Activated T-helper 1 cell treated with anti-CD3 and anti-CD28 coated beads, Interleukin-12 subunit alpha, Interleukin-12 subunit beta, Interleukin-2, Interleukin-4 antibody, amounts not matched to agents 30 ng/mL and 10 ng/mL and 1 ng/mL, durations not matched to agents 14 hours and 24 hours and 36 hours (primary cell): ENCODE measurements around the gene SCUBE3. TPM values are rescaled to one million over a fixed set of nuclear protein-coding genes. Genes with fewer than 3 reads are reported as not detected.
A peak's percentile ranks its signal among the peaks of the same experiment; 100 is the strongest.

Experiments used
- DNase-seq: peaks from one replicate; pipeline ENCODE4 v3.0.0; 2021; ENCODE audit warnings: low spot score
- H3K27ac Mint-ChIP-seq: one replicate; pipeline ENCODE4 v1.8.0; 2021; ENCODE audit warnings: mild to moderate bottlenecking, mixed read lengths
- H3K27me3 Mint-ChIP-seq: one replicate; pipeline ENCODE4 v1.8.0; 2022; ENCODE audit warnings: mild to moderate bottlenecking, moderate library complexity, mixed read lengths; ENCODE audit not compliant: insufficient read depth
- H3K36me3 Mint-ChIP-seq: one replicate; pipeline ENCODE4 v1.8.0; 2021; ENCODE audit warnings: low read depth, mixed read lengths
- H3K4me1 Mint-ChIP-seq: one replicate; pipeline ENCODE4 v1.8.0; 2021; ENCODE audit warnings: low read depth, mixed read lengths
- H3K4me3 Mint-ChIP-seq: one replicate; pipeline ENCODE4 v1.8.0; 2021; ENCODE audit warnings: mild to moderate bottlenecking, moderate library complexity, mixed read lengths
- H3K9me3 Mint-ChIP-seq: one replicate; pipeline ENCODE4 v1.8.0; 2021; ENCODE audit warnings: mixed read lengths
- intact Hi-C: fragments of 100-400 bp; cut with micrococcal nuclease; formaldehyde crosslinking; loops from one replicate; pipeline ENCODE4 v1.15.1; 2024
- total RNA-seq: library from RNA; stranded (reverse); gene quantifications from 2 replicates; pipeline ENCODE4 v1.2.3, GENCODE V29; 2022

The SCUBE3 gene
- total RNA-seq, 1 donor from 2014 or later, result not detected

DNA sequence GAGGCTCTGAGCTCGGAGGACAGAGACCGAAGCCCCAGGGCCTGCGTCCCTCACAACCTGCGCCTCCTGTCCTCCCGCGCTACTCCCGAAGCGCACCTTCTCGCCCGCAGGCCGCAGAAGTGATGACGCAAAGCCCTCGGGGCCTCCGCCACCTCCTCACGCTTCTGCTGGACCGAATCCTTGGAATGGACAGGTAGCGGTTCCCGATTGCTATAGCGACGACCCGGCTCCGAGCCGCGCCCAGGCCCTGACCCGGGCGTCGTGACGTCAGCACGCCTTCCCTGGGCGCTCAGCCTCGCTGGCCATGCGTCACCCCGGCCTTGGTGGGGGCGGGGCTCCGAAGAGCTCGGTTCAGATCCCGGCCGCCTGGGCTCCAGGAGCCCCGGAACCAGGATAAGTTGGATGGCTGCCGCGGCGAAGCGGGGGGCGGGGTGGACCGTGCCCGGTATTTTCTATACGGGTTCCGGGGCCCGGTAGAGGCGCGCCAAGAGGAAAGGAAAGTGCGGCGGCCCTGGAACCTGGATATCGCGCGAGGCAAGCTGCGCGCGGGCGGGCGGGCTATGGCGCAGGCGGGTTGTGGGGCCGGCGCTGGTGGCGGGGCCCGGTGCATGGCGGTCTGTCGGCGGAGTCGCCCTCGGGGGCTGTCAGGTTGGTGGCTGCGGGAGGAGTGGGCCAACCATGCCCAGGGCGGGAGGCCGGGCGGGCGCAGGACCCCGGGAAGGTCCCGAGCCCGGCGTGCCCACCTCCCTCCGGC lies 45.6 kb downstream of the SCUBE3 start, which contains the start of gene ZNF76:
Gene ZNF76, plus strand, starts transcription at position 542 of the 754 bp plus-strand sequence. CDS start 21,417 bp downstream, outside the sequence.
- intact Hi-C loops, result loop anchor here (1.0 to 2.0 kb wide), 6 partner anchors 43 to 502 kb away; partner anchors contain the start of genes ANKS1A, FANCE, PPARD and RPL10A
- peak; percentile 87 for DNase-seq
- no peaks in the 10 kb centered on the region for H3K9me3 Mint-ChIP-seq
- H3K27me3 Mint-ChIP-seq, result no peaks in the 10 kb centered on the region
- peak within 1 kb of the TSS; percentile 88 for H3K27ac Mint-ChIP-seq
- peaks cover 4% of the 10 kb centered on the region for H3K36me3 Mint-ChIP-seq
- H3K4me3 Mint-ChIP-seq, result peak within 1 kb of the TSS; percentile 96
- peaks cover 40% of the 10 kb centered on the region for H3K4me1 Mint-ChIP-seq

- Mint-ChIP-seq H3K27me3 (no peaks in the 10 kb centered on the region), H3K27ac (peak overlapping the region; percentile 84), H3K4me1 (peaks cover 41% of the 10 kb centered on the region), H3K36me3 (peaks cover 4% of the 10 kb centered on the region), H3K9me3 (no peaks in the 10 kb centered on the region), H3K4me3 (peak overlapping the region; percentile 86)
- peak; percentile 63 for DNase-seq
- intact Hi-C loops, result loop anchor here (1.0 to 2.0 kb wide), 6 partner anchors 43 to 503 kb away; partner anchors contain the start of genes ANKS1A, FANCE, PPARD and RPL10A
Measured at GRCh38 chr6:35259948-35260590, 46.3 kb downstream of the SCUBE3 start.

GRCh38 chr6:35260591-35261570 lies 47.1 kb downstream of the SCUBE3 start:
- Mint-ChIP-seq H3K9me3 (no peaks in the 10 kb centered on the region), H3K27ac (peak overlapping the region; percentile 84), H3K4me3 (peak overlapping the region; percentile 86), H3K36me3 (peaks cover 4% of the 10 kb centered on the region), H3K27me3 (no peaks in the 10 kb centered on the region), H3K4me1 (peaks cover 41% of the 10 kb centered on the region)
- no peak for DNase-seq
- intact Hi-C loops, result no loop called here

- Mint-ChIP-seq H3K27ac (no peak overlapping the region), H3K36me3 (peaks cover 6% of the 10 kb centered on the region), H3K4me1 (peaks cover 44% of the 10 kb centered on the region), H3K27me3 (no peaks in the 10 kb centered on the region), H3K9me3 (no peaks in the 10 kb centered on the region), H3K4me3 (no peak overlapping the region)
- intact Hi-C loops, result no loop called here
- no peak for DNase-seq
Measured at GRCh38 chr6:35262596-35262995, 48.8 kb downstream of the SCUBE3 start.

DNA sequence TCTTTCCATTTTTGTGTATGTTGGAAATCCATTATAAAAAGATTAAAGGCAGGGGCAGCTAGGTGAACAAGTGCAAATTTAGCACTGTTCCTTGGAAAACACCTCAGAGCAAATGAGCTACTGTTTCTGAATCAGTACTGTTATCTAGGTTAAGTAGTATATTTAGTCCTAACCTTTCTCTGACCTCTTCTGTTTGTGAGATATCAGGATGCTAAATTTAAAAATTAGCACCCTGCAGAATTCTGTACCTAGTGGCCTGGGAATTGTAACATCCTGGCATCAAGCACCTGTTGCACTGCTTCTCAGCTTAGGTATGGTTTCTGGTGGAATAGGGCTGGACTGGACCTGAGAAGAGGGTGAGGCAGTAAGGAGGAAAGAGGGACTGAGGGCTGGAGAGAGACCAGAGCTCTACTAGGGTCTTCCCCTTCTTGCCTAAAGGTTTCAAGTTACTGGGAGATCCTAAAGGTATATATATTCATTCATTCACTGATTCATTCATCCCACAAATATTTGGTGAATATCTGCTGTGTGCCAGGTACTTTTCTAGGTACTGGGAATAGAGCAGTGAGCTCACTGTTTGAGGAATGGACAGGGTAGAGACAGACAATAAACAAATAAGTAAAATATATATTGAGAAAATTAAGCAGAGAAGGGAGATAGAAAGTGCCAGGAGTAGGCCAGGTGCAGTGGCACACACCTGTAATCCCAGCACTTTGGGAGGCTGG lies 51.0 kb downstream of the SCUBE3 start:
- DNase-seq, result no peak
- H3K4me1 Mint-ChIP-seq, result peaks cover 51% of the 10 kb centered on the region
- no peaks in the 10 kb centered on the region for H3K9me3 Mint-ChIP-seq
- no peak overlapping the region for H3K27ac Mint-ChIP-seq
- H3K4me3 Mint-ChIP-seq, result no peak overlapping the region
- intact Hi-C loops, result no loop called here
- H3K27me3 Mint-ChIP-seq, result no peaks in the 10 kb centered on the region
- H3K36me3 Mint-ChIP-seq, result peaks cover 10% of the 10 kb centered on the region

GRCh38 chr6:35265523-35265922 lies 51.8 kb downstream of the SCUBE3 start:
- DNase-seq, result no peak
- Mint-ChIP-seq H3K4me1 (peaks cover 45% of the 10 kb centered on the region), H3K27me3 (no peaks in the 10 kb centered on the region), H3K4me3 (no peak overlapping the region), H3K27ac (no peak overlapping the region), H3K36me3 (peaks cover 10% of the 10 kb centered on the region), H3K9me3 (no peaks in the 10 kb centered on the region)
- intact Hi-C loops, result no loop called here

DNA sequence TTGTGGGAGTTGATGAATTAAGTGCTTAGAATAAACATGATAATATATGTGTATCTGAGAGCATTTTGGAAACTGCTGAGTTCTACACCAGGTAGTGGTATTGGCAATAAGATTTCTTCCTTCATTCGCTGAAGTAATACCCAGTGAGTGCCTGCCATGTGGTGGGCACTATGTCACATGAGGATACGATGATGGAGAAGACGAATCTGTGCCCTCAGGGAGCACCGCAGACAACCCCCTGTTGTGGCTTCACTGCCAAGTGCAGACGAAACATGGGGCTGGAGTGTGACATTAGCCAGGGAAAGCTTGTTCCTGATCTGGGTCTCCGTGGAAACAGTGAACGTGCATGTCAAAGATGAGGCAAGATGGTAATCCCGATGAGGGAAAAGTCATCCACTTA lies 53.7 kb downstream of the SCUBE3 start:
- H3K27me3 Mint-ChIP-seq, result no peaks in the 10 kb centered on the region
- intact Hi-C loops, result no loop called here
- H3K36me3 Mint-ChIP-seq, result peaks cover 12% of the 10 kb centered on the region
- DNase-seq, result no peak
- H3K4me1 Mint-ChIP-seq, result peaks cover 29% of the 10 kb centered on the region
- no peak overlapping the region for H3K27ac Mint-ChIP-seq
- H3K4me3 Mint-ChIP-seq, result no peak overlapping the region
- no peaks in the 10 kb centered on the region for H3K9me3 Mint-ChIP-seq

DNA sequence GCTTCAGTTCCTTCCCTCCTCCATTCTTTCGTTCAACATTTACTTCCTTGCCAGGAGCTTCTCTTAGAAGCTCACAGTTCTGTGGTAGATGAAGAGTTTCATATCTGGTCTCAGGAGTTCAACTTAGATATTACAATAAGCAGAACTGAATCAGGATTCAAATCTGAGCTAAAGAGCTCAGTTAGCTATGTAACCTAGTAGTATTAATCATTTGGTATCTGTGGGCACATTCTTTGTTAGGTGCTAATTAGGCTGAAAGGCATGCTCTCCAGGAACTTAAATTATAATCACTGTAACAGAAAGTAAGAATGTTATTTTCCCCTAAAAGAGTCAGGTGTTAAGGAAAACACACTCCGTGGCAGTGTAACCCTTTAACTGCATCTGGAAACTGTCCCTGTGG lies 54.1 kb downstream of the SCUBE3 start:
- Mint-ChIP-seq H3K9me3 (no peaks in the 10 kb centered on the region), H3K27ac (no peak overlapping the region), H3K36me3 (peaks cover 11% of the 10 kb centered on the region), H3K27me3 (no peaks in the 10 kb centered on the region), H3K4me3 (no peak overlapping the region), H3K4me1 (peaks cover 25% of the 10 kb centered on the region)
- intact Hi-C loops, result no loop called here
- no peak for DNase-seq

DNA sequence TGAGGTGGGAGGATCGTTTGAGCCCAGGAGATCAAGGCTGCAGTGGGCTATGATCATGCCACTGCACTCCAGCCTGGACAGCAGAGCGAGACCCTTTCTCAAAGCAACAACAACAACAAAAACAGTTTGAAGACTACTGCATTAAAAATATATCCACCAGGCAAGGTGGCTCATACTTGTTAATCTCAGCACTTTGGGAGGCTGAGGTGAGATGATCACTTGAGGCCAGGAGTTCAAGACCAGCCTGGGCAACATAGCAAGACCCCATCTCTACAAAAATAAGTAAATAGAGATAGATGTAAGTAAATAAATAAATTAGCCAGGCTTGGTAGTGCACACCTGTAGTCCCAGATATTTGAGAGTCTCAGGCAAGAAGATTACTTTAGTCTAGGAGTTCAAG lies 58.2 kb downstream of the SCUBE3 start:
- no peak for DNase-seq
- Mint-ChIP-seq H3K9me3 (no peaks in the 10 kb centered on the region), H3K36me3 (peaks cover 8% of the 10 kb centered on the region), H3K27ac (no peak overlapping the region), H3K4me1 (peaks cover 10% of the 10 kb centered on the region), H3K27me3 (no peaks in the 10 kb centered on the region), H3K4me3 (no peak overlapping the region)
- intact Hi-C loops, result no loop called here

GRCh38 chr6:35273822-35274559 lies 60.2 kb downstream of the SCUBE3 start:
- no peaks in the 10 kb centered on the region for H3K4me1 Mint-ChIP-seq
- intact Hi-C loops, result no loop called here
- H3K27me3 Mint-ChIP-seq, result no peaks in the 10 kb centered on the region

DNA sequence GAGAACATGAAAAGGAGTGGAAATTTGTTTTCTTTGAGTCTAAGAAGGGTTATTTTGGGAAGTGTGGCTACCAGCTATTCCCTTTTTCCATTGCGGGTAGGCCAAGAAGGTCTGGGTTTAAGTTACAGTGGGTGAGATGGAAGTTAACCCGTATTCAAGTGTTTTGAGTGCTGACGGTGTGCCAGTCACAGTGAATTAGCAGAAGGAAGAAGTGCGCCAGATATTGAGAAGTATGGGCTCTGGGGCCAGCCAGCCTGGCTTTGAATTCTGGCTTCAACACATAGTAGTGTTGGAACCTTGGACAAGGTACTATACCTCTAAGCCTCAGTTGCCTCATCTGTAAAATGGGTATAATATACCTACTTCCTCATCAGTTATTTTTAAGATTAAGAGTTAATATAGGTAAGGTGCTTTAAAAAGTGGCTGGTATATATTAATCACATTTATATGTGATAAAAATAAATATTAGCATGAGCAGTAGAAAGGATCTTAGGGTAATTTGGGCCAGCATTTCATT lies 62.0 kb downstream of the SCUBE3 start:
- intact Hi-C loops, result no loop called here
- no peaks in the 10 kb centered on the region for H3K4me1 Mint-ChIP-seq

More at GRCh38 chr6:35273822-35274559, 60.2 kb downstream of the SCUBE3 start:
- peaks cover 3% of the 10 kb centered on the region for H3K36me3 Mint-ChIP-seq
- H3K27ac Mint-ChIP-seq, result no peak overlapping the region
- H3K4me3 Mint-ChIP-seq, result no peak overlapping the region
- H3K9me3 Mint-ChIP-seq, result no peaks in the 10 kb centered on the region
- no peak for DNase-seq

More for the DNA sequence above, 62.0 kb downstream of the SCUBE3 start:
- H3K27me3 Mint-ChIP-seq, result no peaks in the 10 kb centered on the region
- no peak for DNase-seq
- H3K27ac Mint-ChIP-seq, result no peak overlapping the region
- H3K4me3 Mint-ChIP-seq, result no peak overlapping the region
- H3K9me3 Mint-ChIP-seq, result no peaks in the 10 kb centered on the region
- H3K36me3 Mint-ChIP-seq, result peaks cover 3% of the 10 kb centered on the region
